ENCODE results near the gene PLA2G2C.
"Not testable (repeated sequence)": the region's sequence is repeated elsewhere in the genome, so short reads cannot be mapped to it uniquely, and the experiment has no call there.

Gene PLA2G2C

GRCh38 chr1:20228314-20228825 lies 42.1 kb upstream of the PLA2G2C start:
- DNase-seq (ENCODE audit: low spot score): no peak
- TF ChIP-seq, protein P1, sequence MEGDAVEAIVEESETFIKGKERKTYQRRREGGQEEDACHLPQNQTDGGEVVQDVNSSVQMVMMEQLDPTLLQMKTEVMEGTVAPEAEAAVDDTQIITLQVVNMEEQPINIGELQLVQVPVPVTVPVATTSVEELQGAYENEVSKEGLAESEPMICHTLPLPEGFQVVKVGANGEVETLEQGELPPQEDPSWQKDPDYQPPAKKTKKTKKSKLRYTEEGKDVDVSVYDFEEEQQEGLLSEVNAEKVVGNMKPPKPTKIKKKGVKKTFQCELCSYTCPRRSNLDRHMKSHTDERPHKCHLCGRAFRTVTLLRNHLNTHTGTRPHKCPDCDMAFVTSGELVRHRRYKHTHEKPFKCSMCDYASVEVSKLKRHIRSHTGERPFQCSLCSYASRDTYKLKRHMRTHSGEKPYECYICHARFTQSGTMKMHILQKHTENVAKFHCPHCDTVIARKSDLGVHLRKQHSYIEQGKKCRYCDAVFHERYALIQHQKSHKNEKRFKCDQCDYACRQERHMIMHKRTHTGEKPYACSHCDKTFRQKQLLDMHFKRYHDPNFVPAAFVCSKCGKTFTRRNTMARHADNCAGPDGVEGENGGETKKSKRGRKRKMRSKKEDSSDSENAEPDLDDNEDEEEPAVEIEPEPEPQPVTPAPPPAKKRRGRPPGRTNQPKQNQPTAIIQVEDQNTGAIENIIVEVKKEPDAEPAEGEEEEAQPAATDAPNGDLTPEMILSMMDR (IDR thresholded peaks at IDR 0.05; ENCODE audit: extremely low read depth, insufficient read depth, missing control alignments): no peak
- in situ Hi-C loops (cut with MboI; ENCODE audit: low pct_unique_long_range_greater_than_20kb, low sequenced_read_pairs, unreplicated experiment): no loop called here

DNA sequence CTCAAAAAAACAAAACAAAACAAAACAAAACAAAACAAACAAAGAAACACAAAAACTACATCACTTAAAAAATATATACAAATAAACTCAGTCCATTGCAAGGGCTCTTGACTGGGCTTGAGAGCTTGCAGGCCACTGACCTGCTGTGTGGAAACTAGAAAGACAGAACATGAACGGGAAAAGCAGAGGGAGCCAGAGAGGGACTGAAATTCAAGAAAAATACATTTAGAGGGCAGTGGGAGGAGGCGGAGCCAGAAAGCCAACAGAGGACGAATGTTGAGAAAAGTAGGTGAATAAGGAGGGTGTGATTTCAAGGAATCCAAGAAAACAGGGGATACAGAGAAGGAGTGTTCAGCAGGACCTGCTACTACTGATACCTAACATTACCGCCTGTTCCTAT lies 41.4 kb upstream of the PLA2G2C start:
- TF ChIP-seq, protein P1 (IDR thresholded peaks at IDR 0.05; ENCODE audit: extremely low read depth, insufficient read depth, missing control alignments): no peak
- in situ Hi-C loops (cut with MboI; ENCODE audit: low pct_unique_long_range_greater_than_20kb, low sequenced_read_pairs, unreplicated experiment): no loop called here
- DNase-seq (ENCODE audit: low spot score): no peak

DNA sequence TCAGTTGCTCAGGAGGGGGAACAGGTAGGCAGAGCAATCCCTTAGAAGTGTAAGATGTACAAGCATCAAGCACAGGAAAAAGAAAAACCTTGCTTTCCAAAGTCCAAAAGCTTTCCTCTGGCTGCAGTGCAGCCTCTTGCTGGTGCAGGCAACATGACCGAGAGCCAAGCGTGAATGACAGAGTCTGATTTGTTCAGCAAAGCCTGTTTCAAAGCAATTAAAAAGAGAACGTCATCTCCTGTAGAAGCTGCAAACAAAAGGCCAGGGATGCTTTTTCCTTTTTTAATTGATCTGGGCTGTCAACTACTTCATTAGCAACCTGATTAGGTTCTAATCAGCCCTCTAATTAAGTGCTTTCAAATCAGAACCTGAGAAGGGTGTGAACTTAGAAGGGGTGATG lies 38.2 kb upstream of the PLA2G2C start:
- in situ Hi-C loops (cut with MboI; ENCODE audit: low pct_unique_long_range_greater_than_20kb, low sequenced_read_pairs, unreplicated experiment): no loop called here
- DNase-seq (ENCODE audit: low spot score): no peak
- TF ChIP-seq, protein P1 (IDR thresholded peaks at IDR 0.05; ENCODE audit: extremely low read depth, insufficient read depth, missing control alignments): no peak

DNA sequence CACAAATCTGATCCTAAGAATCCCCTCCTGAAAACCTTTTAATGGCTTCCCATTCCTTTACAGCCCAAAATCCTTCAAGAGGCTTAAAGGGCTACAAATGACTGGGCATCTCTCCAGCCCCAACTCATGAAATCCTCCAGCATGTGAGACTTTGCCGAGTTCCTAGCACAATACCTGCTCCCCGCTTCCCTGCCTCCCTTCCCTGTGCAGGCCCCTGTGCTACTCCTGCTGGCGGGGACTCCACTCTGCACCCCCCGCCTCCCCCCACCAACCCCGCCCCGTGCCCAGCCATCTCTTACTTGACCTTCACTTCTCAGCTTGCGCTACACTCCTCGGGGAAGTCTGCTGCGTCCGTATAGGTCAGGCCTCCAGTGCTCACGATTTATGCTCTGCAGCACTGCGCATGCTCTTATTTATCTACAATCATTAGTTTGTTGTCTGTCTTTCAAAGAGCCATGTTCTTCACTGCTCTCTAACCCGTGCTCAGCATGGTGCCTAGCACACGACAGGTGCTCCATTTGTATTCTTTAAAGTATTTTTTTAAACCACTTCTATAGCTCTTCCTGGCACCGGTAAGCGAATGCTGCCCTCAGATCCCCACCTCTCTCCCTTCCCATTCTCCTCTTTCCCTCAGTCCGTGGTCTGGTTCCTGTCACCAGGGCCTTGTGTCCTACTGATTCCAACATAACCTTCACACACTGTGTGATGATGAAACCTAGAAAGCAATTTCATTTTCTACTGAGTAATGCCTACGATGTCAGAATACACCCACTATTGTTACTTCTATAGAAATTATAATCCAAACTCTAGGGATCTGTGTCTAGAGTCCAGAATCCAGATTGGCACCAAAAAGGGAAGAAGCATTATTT lies 37.5 kb upstream of the PLA2G2C start:
- in situ Hi-C loops (cut with MboI; ENCODE audit: low pct_unique_long_range_greater_than_20kb, low sequenced_read_pairs, unreplicated experiment): no loop called here
- DNase-seq (ENCODE audit: low spot score): no peak
- TF ChIP-seq, protein P1 (IDR thresholded peaks at IDR 0.05; ENCODE audit: extremely low read depth, insufficient read depth, missing control alignments): no peak

DNA sequence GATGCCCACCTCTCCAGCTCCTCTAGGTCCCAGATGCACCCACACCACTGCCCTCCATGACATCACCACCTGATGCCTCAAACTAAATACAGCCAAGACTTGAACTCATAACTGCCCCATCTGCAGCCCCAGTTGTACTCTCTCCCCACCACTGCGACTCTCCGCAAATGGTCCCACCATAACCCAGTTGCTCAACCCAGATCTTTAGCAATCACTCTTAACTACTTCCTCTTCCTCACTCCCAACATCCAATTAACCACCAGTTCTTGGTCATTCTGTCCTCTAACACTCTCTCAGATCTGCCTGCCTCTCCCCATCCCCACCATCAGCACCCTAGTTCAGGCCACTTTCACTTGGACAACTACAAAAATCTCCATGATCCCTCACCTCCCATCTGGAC lies 36.8 kb upstream of the PLA2G2C start:
- in situ Hi-C loops (cut with MboI; ENCODE audit: low pct_unique_long_range_greater_than_20kb, low sequenced_read_pairs, unreplicated experiment): no loop called here
- no peak for DNase-seq (ENCODE audit: low spot score)
- TF ChIP-seq, protein P1 (IDR thresholded peaks at IDR 0.05; ENCODE audit: extremely low read depth, insufficient read depth, missing control alignments): no peak

- in situ Hi-C loops (cut with MboI; ENCODE audit: low pct_unique_long_range_greater_than_20kb, low sequenced_read_pairs, unreplicated experiment): no loop called here
- TF ChIP-seq, protein P1 (IDR thresholded peaks at IDR 0.05; ENCODE audit: extremely low read depth, insufficient read depth, missing control alignments): no peak
- DNase-seq (ENCODE audit: low spot score): no peak
Observed at GRCh38 chr1:20220036-20220435, 33.7 kb upstream of the PLA2G2C start.

DNA sequence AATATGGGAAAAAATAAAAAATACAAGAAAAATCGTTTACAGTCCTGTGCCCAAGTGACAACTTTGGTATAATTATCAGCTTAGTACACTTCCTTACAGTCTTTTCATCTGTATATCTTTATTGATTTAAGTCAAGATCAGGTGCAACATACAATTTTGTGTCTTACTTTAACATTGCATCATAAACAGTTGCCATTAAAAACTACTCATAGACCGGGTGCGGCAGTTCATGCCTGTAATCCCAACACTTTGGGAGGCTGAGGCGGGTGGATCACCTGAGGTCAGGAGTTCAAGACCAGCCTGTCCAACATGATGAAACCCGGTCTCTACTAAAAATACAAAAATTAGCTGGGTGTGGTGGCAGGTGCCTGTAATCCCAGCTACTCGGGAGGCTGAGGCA lies 32.7 kb upstream of the PLA2G2C start:
- not testable (repeated sequence) for DNase-seq (ENCODE audit: low spot score)
- in situ Hi-C loops (cut with MboI; ENCODE audit: low pct_unique_long_range_greater_than_20kb, low sequenced_read_pairs, unreplicated experiment): loop anchor here (10.0 kb wide), 1 partner anchor 276 kb away; no protein-coding TSS in a partner anchor
